GM19467 (cell line): ENCODE measurements around the gene ZBTB7C.
"Not testable (repeated sequence)": the region's sequence is repeated elsewhere in the genome, so short reads cannot be mapped to it uniquely, and the experiment has no call there.

Experiments used
- ATAC-seq: cut with Tn5 transposase; IDR thresholded peaks from one replicate; pipeline ENCODE4 v1.9.1; 2021; ENCODE audit warnings: mild to moderate bottlenecking, moderate library complexity; ENCODE audit not compliant: unreplicated experiment

Gene ZBTB7C

DNA sequence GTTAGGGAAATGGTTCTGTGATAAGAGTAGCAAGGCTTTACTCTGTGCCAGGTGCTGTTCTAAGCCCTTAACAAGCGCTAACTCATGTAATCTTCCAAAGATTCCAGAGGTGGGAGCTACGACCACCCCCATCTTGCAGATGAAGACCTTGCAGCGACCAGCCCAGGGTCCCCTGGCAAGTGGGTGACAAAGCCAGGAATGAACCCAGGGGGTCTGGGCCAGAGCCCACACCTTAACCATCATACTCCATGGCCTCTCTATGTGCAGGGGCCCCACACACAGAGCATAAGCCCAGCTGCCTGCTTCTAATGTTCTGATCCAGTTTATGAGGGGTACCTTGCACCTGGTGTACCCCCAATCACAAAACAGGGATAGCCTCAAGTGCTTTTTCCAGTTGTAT lies 105.3 kb downstream of the ZBTB7C start:
- ATAC-seq = no peak

DNA sequence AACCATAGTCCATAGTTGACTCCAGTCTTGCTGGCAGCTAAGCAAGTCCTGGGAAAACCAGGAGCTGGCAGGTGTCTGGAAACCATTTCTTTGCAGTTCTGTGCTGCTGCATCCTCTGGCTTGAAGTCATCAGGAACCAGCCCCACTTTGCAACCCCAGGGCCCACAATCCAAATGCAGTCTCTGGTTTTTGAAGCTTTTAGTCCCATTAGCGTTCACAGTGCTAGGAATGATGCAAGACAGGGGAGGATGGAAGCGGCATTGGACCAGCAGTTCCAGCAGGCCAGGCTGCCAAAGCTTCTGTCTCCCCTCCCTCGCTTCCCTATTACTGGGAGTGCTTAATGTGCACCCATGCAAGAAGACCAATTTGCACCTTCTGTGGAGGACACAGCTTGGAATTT lies 106.4 kb downstream of the ZBTB7C start:
- no peak for ATAC-seq

DNA sequence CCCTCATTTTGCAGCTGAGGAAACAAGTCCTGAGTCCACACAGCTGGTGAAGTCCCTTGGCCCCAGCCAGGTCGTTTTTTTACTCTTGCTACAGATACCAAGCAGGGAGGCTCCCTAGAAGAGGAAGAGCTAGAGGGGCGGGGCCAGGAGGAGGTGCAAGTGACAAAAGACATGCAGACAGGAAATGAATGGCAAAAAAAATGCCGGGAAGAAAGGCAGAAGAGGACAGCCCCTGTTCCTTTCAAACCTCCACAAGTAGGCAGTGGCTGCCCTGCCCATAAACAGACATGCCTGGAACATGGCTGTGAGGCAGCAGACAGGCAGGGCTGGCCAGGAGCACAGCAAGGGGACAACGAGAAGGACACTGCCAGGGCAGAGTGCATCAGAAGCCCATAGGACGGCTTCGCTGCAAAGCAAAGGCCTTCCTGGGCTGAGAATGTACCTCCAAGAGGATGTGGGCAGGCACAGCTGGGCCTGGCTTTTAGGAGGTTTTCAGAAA lies 108.7 kb downstream of the ZBTB7C start:
- no peak for ATAC-seq

DNA sequence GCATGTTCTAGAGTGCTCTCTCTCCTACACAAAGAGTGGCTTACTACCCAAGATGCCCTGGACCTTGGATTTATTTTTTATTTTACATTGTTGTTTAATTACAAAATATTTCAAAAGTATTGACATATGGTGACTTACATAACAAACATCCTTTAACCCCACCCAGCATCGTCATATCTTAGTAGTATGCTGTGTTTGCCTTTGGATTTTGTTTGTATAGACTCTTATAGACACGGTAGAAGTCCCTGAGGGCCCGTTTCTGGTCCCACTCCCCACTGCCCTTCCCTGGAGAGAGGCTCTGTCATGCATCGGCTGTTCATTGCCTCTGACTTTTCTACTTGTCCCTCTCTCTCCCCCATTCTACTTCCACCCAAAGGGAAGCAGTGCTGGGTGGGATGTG lies 112.0 kb downstream of the ZBTB7C start:
- no peak for ATAC-seq

DNA sequence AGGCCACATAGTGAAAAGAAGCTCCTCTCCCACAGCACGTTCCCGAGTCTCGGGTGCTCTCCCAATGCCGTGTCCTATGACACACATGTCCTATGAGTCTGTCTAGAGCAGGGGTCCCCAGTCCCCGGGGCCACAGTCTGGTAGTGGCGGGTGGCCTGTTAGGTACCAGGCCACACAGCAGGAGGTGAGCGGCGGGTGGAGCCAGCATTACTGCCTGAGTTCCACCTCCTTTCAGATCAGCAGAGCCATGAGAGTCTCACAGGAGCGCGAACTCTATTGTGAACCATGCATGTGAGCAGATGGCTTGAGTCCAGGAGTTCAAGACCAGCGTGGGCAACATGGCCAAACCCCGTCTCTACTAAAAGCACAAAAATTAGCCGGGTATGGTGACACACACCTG lies 112.6 kb downstream of the ZBTB7C start:
- ATAC-seq = no peak

DNA sequence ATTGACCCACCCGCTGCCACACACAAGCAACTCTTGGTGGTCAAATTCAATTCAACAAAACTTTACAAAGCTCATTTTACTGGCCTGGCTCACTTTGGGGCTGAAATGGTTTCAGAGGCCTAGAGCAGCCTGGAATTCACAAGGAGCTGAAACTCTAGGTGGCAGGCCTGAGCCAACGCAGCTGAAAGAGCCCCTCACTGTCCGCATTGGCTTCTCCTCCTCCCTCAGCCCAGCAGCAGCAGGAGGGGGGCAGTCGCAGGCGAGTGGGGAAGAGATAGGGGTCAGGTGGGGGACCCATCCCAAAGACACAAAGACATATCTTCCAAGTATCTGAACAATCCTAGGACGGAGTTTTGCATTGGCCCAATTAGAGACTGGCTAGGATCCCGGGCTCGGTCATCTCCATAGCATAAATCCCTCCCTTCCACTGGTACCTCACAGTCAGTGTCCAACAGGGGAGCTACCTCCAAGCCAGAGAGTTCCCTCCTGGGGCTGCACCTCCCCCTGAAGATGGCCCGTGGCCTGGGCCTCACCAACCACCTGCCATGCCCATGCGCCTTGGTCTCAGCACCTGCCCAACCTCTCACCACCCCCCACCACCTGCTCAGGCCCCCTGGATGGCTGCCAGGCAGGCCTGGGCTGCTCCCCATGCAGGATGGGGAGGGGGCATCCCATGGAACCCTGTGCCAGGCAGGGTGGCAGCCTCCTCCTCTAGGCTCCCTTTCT lies 113.4 kb downstream of the ZBTB7C start:
- ATAC-seq = no peak

DNA sequence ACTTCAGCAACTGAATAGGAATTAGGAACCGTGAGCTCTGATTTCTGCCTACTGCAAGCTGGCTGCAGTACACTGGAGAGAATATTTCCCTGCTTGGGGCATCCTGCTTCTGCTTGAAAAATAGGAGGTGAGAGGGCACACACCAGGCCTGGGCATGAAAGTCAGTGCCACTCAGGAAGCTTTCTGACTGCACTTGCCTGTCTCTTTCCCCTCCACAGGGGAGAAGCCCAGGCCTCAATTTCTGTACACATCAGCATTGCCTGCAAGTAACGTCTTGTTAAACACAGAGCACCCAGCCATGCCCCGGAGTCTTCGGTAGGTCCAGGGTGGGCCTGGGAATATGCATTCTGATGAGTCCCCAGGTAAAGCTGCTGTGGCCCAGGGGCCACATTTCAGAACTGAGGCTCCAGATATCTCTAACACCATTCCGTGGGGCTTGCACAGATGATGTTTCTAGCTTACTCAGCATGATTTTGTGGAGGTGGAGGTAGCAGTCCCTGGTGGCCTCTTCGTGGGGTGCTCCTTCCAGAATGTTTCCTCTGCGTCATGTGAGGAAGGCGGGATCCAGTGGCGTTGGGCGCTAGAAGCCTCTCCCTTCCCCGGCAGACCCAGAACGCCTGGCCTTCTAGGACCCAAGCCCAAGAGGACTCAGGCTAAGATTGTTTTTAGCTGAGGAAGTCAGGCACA lies 114.1 kb downstream of the ZBTB7C start:
- ATAC-seq = no peak

DNA sequence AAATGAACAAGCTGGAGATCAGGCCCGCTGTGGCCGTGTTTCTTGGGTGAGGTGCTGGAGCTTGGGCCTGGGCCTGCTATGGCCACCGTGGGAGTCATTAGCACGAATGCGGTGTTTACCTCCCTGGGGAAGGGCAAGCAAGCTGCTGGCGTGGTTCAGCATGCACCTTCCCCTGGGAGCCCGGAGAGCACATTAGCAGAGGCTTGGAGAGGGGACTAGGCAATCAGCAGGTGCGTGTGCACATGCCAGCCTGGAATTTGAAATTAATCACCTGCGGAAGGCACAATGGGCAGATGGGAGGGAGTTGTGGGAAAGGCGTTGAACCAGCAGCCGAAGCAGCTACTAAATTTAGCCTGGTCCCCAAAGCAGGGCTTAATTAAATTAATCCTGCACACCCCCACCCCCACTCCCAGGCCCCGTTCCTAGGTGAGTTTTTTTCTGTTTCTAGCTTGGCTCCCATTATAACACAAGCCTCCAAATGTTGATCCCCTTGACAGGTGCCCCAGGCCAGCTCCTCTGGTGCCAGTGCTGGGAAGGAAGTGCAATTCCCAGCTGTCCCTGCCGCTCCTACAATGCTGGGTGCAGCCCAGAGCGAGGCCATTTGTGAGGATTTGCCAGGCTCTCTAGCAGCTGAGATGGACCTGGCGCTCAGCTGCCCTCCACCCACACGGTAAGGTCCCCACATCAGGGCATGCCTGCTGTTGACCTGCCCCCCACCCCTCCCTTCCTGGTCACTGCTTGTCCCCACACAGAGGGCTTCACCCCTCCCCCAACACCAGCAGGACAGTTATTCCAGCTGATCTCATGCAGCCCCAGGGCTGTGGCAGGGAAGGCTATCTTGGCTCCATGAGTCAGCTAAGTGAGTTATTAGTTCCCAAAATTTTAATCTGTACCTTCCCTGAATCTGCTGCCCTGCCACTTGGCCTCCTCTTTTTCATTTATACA lies 115.0 kb downstream of the ZBTB7C start:
- ATAC-seq = no peak

DNA sequence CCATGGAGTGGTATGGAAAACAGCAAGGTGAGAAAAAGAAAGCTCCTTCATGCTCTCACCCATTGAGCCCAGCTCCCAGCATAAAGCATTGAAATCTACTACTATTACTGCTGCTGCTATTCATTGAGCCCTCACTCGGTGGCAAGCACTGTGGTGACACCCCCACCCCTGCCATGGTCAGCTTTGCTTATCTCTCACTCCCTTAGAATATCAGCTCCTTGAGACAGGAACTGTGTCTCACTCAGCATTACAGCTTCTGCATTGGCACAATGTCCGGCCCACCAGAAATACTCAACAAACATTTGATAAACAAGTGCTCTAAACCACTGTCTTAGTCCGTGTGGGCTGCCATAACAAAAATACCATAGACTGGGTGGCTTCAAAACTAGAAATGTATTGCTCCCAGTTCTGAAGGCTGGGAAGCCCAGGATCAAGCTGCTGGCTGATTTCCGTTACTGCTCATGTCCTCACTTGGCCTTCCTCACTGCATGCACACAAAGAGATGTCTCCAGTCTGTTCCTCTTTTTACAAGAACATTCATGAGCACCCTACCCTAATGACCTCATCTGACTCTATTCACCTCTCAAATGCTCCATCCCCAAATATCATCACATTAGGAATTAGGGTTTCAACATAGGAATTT lies 116.3 kb downstream of the ZBTB7C start:
- ATAC-seq = no peak

DNA sequence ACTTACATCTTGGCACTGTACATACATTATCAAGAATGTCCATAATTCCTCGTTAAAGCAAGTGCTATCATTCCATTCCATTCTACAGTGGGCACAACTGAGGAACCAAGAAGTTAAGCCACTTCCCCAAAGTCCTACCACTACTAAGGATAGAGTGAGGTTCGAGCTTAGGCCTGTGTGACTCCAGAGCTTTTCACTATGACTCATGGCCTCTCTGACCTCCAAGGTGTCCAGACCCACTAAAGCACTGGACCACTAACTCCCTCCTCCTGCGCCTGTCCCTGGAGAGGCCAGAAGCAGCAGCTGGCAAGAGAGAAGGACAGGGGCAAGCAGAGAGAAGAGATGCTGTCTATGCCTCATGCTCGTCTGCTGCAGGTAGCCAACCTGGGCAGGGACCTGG lies 117.0 kb downstream of the ZBTB7C start:
- no peak for ATAC-seq

DNA sequence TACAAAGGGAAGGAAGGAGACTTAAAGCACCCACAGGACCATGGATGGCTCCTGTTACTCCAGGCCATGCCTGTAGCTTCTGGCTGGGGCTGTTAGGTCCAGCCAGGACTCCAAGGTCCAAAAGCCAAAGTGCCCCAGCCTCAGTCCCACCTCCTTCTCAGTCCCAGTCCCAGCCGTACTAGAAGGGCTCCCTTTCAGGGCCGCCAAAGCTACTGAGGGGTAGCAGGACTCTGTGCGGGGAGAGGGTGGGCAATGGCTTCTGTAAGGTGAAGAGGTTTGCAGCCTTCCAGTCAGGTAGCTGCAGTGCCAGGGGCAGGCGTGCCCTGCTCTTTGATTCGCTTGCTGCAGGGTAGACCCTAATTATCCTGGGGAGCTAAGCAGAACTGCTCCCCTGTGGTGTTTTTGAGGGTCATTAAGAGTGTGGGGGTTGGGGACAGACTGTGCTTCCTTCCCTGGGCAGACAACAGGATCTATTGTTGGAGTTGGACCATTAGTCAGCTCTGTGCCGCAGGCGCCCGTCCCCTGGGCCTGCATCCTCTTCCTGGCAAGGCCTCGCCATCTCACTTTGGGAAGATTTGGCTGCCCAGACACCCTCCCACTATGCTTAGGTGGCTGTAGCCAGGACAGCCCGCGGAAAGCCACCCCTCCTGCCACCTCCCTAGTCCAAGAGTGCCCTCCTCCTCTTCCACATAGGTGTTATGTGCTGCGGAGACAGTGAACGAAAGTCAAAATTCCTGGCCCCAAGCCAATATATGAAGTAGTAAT lies 118.8 kb downstream of the ZBTB7C start:
- no peak for ATAC-seq

DNA sequence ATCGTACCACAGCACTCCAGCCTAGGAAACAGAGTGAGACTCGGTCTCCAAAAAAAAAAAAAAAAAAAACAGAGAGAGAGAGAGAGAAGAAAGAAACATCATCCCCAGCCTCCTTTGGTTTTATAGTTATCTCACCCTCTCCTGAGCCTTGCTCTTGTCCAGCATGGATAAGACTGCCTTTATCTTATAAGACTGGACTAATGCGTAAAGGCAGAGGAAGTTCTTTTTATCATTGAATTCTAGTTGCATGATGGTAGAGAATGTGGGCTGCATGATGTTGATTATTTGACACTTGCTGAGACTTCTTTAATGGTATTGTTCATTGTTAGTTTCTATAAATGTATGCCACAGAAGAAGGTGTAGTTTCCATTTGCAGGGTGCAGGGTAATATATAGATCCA lies 124.4 kb downstream of the ZBTB7C start:
- no peak for ATAC-seq

DNA sequence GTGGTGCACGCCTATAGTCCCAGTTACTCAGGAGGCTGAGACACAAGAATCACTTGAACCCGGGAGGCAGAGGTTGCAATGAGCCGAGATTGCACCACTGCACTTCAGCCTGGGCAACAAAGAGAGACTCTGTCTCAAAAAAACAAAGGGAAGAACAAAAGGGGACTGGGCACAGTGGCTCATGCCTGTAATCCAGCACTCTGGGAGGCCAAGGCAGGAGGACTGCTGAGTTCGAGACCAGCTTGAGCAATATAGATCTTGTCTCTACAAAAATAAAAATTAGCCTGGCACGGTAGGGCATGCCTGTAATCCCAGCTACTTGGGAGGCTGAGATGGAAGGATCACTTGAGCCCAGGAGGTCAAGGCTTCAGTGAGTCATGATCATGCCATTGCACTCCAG lies 125.2 kb downstream of the ZBTB7C start:
- ATAC-seq = not testable (repeated sequence)

DNA sequence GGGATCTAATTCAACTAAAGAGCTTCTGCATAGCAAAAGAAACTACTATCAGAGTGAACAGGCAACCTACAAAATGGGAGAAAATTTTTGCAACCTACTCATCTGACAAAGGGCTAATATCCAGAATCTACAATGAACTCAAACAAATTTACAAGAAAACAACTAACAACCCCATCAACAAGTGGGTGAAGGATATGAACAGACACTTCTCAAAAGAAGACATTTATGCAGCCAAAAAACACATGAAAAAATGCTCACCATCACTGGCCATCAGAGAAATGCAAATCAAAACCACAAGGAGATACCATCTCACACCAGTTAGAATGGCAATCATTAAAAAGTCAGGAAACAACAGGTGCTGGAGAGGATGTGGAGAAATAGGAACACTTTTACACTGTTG lies 127.7 kb downstream of the ZBTB7C start:
- not testable (repeated sequence) for ATAC-seq

DNA sequence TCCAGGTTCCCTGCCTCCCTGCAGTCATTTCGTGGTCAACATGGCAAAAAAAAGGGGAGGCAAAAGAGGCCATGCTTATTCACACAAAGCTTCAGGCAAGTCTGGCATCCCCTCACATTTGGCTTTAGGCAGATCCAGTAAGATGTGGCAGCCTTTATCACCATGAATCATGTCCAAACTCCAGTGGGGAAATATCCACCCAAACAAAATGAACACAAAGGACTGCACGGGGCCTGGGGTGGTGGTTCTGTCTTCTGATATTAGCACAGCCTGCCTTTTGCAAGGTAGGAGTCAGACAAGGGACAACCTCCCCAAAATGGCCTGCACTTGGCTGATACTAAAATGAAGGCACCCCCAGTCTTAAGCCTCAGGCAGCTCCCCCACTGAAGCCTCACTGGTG lies 129.9 kb downstream of the ZBTB7C start:
- no peak for ATAC-seq

DNA sequence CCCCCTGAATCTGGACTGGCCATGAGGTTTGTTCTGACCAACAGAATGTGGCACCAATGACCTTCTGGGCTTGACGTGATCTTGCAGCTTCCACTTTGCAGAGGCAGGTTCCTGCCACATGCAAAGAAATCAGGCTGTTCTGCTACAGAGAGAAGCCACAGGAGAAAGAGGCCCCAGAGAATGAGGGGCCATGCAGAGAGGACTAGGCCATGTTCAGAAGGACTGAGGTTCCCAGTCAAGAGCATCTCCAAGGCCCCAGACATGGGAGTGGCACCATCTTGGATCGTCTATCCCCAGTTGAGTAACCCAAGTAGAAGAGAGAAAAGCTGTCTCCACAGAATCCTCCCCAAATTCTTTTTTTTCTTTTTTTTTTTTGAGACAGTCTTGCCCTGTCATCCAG lies 131.1 kb downstream of the ZBTB7C start:
- no peak for ATAC-seq

DNA sequence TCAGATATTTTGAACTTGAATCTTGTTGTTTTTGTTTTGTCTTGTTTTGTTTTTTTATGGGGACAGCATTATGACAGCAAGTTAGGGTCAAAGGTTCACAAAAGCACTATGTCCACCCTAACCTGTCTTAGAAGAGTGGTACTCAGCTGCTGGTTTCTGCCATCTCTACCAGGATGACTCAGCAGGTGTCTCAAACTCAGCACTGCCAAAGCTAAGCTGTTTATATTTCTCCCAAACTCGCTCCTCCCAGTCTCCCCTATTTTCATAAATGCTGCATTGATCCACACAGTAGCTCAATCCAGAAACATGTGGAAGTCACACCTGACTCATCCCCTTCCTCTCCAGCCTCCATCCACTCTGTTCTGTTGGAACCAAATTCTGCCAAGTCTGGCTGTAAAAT lies 134.9 kb downstream of the ZBTB7C start:
- no peak for ATAC-seq

DNA sequence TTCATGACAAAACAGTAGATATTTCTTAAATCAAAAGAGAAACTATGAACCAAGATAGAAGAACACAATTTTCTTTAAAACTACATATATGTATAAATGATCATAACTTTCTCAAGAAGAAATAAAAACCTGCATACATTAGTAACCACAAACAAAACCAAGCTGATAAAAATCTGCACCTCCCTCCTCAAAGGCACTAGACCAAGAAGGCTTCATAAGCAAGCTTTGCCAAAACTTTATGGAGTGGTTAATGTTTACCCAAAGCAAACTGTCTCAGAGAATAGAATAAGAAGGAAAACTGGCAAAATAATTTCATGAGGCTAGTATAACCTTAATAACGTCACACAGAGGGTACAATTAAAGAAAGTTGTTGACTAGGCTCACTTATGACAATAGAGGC lies 138.3 kb downstream of the ZBTB7C start:
- ATAC-seq = no peak

DNA sequence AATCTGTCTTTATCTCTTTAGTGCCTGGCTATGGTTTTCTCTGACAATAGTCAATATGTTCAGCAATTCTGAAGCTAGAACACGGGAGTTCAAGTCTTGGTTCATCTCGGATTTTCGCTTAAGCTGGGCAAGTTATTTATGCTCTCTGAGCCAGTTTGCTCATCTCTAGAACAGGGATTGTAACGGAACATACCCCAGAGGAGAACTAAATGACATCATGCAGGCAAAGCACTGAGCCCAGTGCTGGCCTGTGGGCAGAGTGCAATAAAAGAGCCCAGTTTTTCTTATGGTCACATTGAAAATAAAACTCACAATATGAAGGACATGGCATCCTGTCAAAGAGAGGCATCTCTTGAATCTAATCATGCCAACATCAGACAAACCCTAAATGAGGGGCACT lies 143.9 kb downstream of the ZBTB7C start:
- no peak for ATAC-seq
